Erythroblast (primary cell): Measurements from ENCODE around the gene IFI6.
"Not testable (repeated sequence)": the region's sequence is repeated elsewhere in the genome, so short reads cannot be mapped to it uniquely, and the experiment has no call there.

ENCODE experiments used
- DNase-seq, 2 experiments: peaks; one replicate each; lab custom pipeline; 2025; lab: John Stamatoyannopoulos, UW
- GATA1 ChIP-seq: IDR thresholded peaks from 2 replicates; pipeline ENCODE4 v1.6.1; 2011; ENCODE audit warnings: low read depth, mild to moderate bottlenecking, control low read depth, low read length, moderate library complexity
- POLR2A ChIP-seq: IDR thresholded peaks from 2 replicates; pipeline ENCODE4 v1.6.1; 2011; ENCODE audit warnings: mild to moderate bottlenecking, low read length

Gene IFI6

GRCh38 chr1:27634177-27634984, 37.6 kb downstream of the IFI6 start:
- no peak for DNase-seq

GRCh38 chr1:27633640-27634176, 38.3 kb downstream of the IFI6 start:
- no peak for DNase-seq
- TF ChIP-seq POLR2A (no peak), GATA1 (no peak)

More at GRCh38 chr1:27634177-27634984, 37.6 kb downstream of the IFI6 start:
- TF ChIP-seq GATA1 (no peak), POLR2A (no peak)

GRCh38 chr1:27633298-27633610, 38.7 kb downstream of the IFI6 start:
- no peak for DNase-seq
- TF ChIP-seq GATA1 (no peak), POLR2A (no peak)

GRCh38 chr1:27632387-27633297, 39.4 kb downstream of the IFI6 start:
- no peak for DNase-seq

GRCh38 chr1:27630859-27631491, 41.0 kb downstream of the IFI6 start:
- no peak for DNase-seq
- no peak for TF ChIP-seq GATA1
- TF ChIP-seq POLR2A = no peak

More at GRCh38 chr1:27632387-27633297, 39.4 kb downstream of the IFI6 start:
- TF ChIP-seq GATA1 = no peak
- no peak for TF ChIP-seq POLR2A

GRCh38 chr1:27628712-27629111, 43.3 kb downstream of the IFI6 start:
- no peak for DNase-seq

GRCh38 chr1:27627733-27628132, 44.3 kb downstream of the IFI6 start:
- not testable (repeated sequence) for DNase-seq

More at GRCh38 chr1:27628712-27629111, 43.3 kb downstream of the IFI6 start:
- TF ChIP-seq POLR2A = no peak
- no peak for TF ChIP-seq GATA1

- no peak for DNase-seq
- TF ChIP-seq GATA1 = no peak
- TF ChIP-seq POLR2A = no peak
Measured at GRCh38 chr1:27627061-27627460, 44.9 kb downstream of the IFI6 start.

- TF ChIP-seq GATA1 (no peak), POLR2A (no peak)
- no peak for DNase-seq
Measured at GRCh38 chr1:27626031-27626935, 45.7 kb downstream of the IFI6 start.

- no peak for DNase-seq
- TF ChIP-seq GATA1 = no peak
- no peak for TF ChIP-seq POLR2A
Measured at GRCh38 chr1:27624467-27625178, 47.4 kb downstream of the IFI6 start.

- TF ChIP-seq GATA1 (no peak), POLR2A (no peak)
- no peak for DNase-seq
Measured at GRCh38 chr1:27623327-27624212, 48.4 kb downstream of the IFI6 start.

GRCh38 chr1:27622828-27623227, 49.2 kb downstream of the IFI6 start:
- no peak for DNase-seq
- TF ChIP-seq GATA1 (no peak), POLR2A (no peak)
